HL-60 (cell line): Measurements from ENCODE around the gene ZFR.

Experiments used
- DNase-seq, 2 experiments: peaks; one replicate each; pipeline ENCODE4 v3.0.0-alpha.2; 2010 to 2020; ENCODE audit warnings: low read depth in 1 of 2, low spot score in 1 of 2
- H3K27ac ChIP-seq: fragments of 250-450 bp; sonication (Bioruptor Pico); replicated peaks from 2 replicates; pipeline ENCODE4 v1.5.1; 2020; ENCODE audit warnings: mild to moderate bottlenecking, moderate library complexity
- H3K27me3 ChIP-seq: fragments of 250-450 bp; sonication (Bioruptor Pico); 2 replicates; pipeline ENCODE4 v1.5.1; 2021; ENCODE audit warnings: mild to moderate bottlenecking, moderate library complexity; ENCODE audit not compliant: insufficient read depth, poor library complexity, severe bottlenecking
- H3K4me3 ChIP-seq: replicated peaks from 2 replicates; pipeline ENCODE4 v1.5.1; 2011; ENCODE audit warnings: mild to moderate bottlenecking, control low read depth, low read length; ENCODE audit not compliant: insufficient read depth
- GABPA ChIP-seq: IDR thresholded peaks from 2 replicates; pipeline ENCODE4 v1.6.1; 2012; ENCODE audit warnings: low read depth
- POLR2AphosphoS5 ChIP-seq: IDR thresholded peaks from 2 replicates; pipeline ENCODE4 v1.6.1; 2012; ENCODE audit warnings: low read depth
- SPI1 ChIP-seq: IDR thresholded peaks from 2 replicates; pipeline ENCODE4 v1.6.1; 2012; ENCODE audit warnings: low read depth, mild to moderate bottlenecking, borderline replicate concordance
- TF ChIP-seq, protein P1 (sequence below): IDR thresholded peaks from 2 replicates; pipeline ENCODE4 v1.6.1; 2012; ENCODE audit warnings: low read depth; ENCODE audit not compliant: insufficient replicate concordance
- TF ChIP-seq, protein P2 (sequence below): IDR thresholded peaks from one replicate; pipeline ENCODE4 v1.5.1; 2011; ENCODE audit warnings: low read length, control low read depth, inconsistent platforms; ENCODE audit not compliant: insufficient read depth

The ZFR gene

DNA sequence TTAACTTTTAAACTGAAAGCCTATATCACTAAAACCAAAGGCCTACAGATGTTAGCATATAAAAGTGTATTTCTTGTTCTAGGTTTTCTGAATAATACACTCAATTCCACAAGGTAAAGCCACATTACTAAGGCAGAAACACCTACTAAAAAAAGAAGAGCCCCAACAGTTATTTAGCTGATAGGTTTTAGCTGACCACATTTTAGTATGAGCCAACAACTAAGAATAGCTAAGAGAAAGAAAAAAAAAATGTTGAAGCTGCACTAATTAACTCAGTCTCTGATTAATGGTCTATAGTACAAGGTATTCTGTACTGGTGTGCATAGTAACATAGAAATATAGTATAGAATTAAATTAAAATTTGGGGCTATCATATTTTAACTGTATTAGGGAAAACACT lies 23.5 kb downstream of the ZFR start:
- no peak for DNase-seq
- TF ChIP-seq, protein P1, sequence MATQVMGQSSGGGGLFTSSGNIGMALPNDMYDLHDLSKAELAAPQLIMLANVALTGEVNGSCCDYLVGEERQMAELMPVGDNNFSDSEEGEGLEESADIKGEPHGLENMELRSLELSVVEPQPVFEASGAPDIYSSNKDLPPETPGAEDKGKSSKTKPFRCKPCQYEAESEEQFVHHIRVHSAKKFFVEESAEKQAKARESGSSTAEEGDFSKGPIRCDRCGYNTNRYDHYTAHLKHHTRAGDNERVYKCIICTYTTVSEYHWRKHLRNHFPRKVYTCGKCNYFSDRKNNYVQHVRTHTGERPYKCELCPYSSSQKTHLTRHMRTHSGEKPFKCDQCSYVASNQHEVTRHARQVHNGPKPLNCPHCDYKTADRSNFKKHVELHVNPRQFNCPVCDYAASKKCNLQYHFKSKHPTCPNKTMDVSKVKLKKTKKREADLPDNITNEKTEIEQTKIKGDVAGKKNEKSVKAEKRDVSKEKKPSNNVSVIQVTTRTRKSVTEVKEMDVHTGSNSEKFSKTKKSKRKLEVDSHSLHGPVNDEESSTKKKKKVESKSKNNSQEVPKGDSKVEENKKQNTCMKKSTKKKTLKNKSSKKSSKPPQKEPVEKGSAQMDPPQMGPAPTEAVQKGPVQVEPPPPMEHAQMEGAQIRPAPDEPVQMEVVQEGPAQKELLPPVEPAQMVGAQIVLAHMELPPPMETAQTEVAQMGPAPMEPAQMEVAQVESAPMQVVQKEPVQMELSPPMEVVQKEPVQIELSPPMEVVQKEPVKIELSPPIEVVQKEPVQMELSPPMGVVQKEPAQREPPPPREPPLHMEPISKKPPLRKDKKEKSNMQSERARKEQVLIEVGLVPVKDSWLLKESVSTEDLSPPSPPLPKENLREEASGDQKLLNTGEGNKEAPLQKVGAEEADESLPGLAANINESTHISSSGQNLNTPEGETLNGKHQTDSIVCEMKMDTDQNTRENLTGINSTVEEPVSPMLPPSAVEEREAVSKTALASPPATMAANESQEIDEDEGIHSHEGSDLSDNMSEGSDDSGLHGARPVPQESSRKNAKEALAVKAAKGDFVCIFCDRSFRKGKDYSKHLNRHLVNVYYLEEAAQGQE, result no peak
- TF ChIP-seq SPI1 (no peak), POLR2AphosphoS5 (no peak)
- TF ChIP-seq, protein P2, sequence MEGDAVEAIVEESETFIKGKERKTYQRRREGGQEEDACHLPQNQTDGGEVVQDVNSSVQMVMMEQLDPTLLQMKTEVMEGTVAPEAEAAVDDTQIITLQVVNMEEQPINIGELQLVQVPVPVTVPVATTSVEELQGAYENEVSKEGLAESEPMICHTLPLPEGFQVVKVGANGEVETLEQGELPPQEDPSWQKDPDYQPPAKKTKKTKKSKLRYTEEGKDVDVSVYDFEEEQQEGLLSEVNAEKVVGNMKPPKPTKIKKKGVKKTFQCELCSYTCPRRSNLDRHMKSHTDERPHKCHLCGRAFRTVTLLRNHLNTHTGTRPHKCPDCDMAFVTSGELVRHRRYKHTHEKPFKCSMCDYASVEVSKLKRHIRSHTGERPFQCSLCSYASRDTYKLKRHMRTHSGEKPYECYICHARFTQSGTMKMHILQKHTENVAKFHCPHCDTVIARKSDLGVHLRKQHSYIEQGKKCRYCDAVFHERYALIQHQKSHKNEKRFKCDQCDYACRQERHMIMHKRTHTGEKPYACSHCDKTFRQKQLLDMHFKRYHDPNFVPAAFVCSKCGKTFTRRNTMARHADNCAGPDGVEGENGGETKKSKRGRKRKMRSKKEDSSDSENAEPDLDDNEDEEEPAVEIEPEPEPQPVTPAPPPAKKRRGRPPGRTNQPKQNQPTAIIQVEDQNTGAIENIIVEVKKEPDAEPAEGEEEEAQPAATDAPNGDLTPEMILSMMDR, result no peak
- Histone ChIP-seq H3K27me3 (no peaks in the 10 kb centered on the region), H3K4me3 (no peak overlapping the region), H3K27ac (no peak overlapping the region)

DNA sequence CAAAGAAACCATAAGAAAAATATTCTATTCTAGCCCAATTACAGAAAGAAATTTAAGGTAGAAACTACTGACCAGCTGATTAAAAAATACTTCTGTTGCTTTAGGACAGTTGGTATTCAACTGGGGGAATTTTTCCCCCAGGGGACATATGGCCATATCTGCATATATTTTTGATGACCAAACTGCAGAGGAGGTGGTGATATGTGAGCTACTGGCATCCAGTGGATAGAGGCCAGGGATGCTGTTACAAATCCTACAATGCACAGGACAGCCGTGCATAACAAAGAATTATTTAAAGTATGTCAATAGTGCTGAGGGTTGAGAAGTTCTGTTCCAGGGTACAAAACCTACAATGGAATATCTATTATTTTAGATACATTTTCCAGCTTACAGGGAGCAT lies 24.0 kb downstream of the ZFR start:
- H3K27ac ChIP-seq, result no peak overlapping the region

DNA sequence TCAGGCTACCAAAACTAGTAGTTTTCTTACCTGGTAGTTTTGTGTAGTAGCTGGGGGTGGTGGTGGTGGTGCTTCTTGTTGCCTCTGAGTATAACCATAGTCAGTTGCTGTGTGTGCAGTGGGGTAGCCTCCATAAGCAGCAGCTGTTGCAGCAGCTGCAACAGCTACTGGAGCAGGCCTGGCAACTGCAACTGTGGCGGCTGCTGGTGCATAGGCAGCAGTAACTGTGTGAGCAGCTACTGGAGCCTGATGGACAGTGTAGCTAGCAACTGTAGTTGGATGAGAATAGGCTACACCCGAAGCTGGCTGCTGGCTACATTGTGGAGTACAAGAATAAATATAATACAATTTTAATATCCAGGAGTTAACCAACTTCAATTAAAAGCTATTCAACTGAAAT lies 24.7 kb downstream of the ZFR start:
- no peaks in the 10 kb centered on the region for H3K27me3 ChIP-seq
- TF ChIP-seq SPI1, result no peak
- TF ChIP-seq, protein P2, result no peak
- TF ChIP-seq, protein P1, result no peak
- TF ChIP-seq GABPA, result no peak
- TF ChIP-seq POLR2AphosphoS5, result no peak
- H3K27ac ChIP-seq, result no peak overlapping the region
- no peak overlapping the region for H3K4me3 ChIP-seq
- DNase-seq, result no peak

More for the DNA sequence above, 24.0 kb downstream of the ZFR start:
- Histone ChIP-seq H3K27me3 (no peaks in the 10 kb centered on the region), H3K4me3 (no peak overlapping the region)
- TF ChIP-seq SPI1 (no peak), POLR2AphosphoS5 (no peak), GABPA (no peak)
- TF ChIP-seq, protein P1, result no peak
- TF ChIP-seq, protein P2, result no peak
- DNase-seq, result no peak
